ENCODE data around the gene PLXNA4.

Gene PLXNA4

DNA sequence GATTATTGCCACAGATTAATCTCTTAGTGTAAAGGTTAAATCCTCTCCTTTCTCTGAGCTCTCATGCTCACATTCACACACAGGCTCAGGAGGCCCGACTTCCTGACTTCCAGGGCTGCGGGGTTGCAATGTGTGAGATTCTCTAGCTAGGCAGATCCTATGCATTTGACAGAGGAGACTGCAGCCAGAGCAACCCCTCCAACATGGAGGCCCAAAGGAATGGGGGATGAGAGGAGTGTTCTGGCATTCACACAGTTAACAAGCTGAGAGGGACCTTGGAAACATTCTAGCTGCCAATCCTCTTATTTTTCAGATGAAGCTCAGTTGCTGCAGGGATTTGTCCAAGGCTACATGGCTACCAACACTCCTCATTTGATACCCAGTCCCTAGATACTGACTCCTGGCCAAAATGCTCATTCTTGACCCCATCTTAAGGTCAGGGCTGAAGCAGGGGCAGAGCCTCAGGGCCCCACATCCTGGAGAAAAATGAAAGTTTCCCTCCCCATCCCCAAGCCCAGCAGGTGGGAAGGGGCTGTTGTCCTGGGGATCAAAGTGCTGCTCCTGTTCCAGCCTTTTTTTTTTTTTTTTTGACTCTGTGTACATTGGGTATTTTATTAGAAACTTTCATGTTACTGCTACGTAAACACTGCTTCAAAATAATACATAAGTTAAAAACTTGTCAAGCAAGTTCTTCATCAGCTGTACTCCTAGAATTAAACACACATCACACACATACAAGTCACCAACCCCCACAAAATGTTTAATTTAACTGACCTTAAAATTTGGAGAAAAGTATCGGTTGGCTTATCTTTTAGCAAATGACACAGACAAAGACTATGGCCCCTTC lies 325.6 kb downstream of the PLXNA4 start:
- no peak for DNase-seq

DNA sequence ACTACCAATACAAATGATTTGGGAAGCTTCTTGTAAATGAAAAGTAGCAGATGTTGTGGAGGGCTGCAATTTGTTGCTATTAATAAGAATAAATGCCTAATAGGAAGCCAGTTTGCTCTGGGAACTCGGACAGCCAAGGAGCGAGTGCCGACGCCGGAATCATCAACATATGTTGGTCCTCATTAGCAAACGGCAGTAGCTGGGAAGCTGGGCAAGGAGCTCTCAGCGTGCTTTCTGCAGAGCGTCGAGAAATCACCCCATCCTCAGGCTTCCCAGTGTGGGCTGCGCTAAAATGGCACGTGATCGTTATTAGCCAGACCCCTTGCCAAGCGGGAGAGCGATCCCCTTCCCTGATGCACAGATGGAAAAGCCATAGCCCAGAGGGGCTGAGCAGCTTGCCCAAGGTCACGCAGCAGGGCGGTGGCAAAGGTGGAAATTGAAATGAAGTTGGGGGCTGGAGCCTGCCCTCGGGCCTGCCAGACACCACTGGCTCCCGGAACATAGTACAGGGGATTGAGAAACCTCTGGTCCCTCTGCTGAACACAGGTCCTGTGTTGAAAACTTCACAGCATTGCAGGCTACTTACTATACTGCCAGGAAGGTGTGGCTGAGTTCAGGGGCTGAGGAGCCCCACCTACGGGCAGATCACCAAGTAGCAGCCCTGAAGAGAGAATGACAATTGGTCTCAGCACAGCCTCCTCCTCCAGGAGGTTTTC lies 326.9 kb downstream of the PLXNA4 start:
- DNase-seq, result no peak

DNA sequence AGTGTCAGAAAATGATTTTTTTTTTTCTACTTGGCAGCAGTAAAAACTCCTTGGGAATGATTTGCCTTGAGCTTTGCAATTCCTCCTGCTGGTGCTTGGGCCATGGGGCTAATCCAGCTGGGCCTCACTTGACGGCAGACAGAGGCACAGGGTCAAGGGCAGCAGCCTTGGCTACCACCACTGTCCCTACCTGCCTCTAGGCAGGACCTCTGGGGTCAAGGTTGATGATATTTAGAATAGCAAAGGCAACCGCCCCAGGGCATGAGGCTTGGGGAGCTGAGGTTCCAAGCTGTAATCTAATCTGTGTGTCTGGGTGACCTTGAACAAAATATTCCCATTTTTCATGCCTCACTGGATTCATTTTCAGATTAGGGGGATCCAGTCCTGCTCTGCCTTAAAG lies 327.4 kb downstream of the PLXNA4 start:
- DNase-seq, result no peak

DNA sequence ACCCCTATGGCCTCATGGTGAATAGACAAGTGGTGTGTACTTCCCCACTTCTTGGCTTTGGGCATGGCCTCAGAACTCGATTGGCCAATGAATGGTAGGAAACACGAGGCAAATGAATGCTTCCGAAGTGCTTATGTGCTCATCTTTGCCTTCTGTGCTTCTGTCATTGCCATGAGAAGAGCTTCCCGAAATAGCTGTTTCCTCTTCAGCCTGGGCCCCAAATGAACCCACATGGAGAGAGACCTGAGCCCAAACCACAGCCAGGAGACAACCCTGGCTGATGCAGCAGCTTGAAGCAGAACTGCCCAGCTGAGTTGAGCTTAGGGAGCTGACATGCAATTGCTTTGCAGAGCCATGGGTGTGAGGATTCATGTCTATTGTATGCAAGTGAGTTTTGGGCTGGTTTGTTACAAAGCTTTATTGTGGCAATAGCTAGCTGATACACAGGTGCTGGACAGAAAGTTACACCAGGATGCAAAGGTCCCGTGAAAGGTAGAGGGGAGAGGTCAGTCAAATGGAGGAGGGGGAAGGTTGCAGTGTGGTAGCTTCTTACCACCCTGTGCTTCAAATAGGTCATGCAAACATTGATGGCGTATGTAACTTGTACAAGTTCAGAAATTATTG lies 328.2 kb downstream of the PLXNA4 start:
- DNase-seq, result no peak

DNA sequence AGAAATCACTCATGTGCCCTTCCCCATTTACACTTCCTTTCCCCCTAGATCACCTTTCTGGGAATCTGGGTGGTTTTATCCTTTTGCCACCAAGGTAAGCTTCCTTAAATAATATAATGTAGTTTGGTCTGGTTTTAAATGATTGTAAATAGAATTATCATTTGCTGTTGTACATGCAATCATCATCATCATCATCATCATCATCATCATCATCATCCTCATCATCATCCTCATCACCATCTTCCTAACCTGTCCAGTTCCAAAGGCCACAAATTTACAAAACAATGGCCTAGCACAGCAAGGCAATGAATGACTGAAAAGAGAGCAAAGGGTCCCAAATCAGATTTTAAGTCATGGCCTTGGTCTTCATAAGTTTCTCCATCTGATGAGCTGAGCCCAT lies 329.7 kb downstream of the PLXNA4 start:
- no peak for DNase-seq

DNA sequence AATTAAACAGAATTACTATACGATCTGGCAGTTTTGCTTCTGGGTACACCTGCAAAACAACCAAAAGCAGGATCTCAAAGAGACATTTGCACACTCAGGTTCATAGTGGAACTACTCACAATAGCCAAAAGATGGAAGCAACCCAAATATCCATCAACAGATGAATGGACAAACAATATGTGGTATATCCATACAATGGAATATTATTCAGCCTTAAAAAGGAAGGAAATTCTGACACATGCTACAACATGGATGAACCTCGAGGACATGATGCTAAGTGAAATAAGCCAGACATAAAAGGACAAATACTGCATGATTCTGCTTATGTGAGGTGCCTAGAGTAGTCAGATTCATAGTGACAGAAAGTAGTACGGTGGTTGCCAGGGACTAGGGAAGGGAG lies 330.7 kb downstream of the PLXNA4 start:
- no peak for DNase-seq

DNA sequence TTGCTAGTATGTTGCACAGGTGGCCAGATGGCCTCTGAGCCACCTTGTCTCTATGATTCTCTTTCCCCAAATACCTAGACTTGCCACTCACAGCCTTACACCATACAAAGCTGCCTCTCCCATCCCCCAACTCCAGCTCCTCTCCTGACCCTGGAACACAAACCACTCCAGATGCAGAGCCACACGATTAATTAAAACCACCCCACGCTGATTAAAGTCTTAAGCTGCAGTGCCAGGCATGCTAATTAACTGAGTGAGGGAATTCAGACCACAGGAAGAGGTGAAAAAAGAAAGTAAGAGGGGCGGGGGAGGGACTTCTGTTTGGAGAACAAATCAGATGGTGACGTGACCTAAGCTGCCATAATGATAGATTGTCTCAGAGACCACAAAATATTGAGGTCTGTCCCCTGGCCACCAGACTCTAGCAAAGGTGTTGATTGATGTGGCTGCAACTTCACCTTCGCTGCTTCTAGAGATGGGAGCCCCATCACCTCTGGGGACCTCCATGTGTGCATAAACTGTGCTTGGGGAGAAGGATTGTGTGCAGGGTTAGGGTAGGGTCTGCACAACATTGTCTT lies 331.3 kb downstream of the PLXNA4 start:
- no peak for DNase-seq

DNA sequence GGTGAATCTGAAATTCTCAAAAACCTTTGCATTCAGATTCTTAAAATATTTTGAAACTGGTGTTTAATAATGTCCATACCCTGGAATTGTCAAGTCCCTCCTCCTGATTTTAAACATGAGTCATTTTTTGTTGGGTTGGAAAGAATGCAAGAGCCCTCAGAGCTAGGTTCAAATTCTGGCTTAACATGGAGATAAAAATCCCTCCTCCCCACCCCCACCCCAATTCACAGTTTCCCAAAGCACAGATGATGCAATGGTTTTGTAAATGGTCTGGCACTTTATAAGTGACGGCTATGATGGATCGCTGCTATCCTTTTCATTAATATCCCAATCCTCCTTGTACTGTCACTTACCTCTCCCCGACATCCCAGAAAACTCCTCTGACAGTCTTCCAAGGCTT lies 332.8 kb downstream of the PLXNA4 start:
- DNase-seq, result no peak

DNA sequence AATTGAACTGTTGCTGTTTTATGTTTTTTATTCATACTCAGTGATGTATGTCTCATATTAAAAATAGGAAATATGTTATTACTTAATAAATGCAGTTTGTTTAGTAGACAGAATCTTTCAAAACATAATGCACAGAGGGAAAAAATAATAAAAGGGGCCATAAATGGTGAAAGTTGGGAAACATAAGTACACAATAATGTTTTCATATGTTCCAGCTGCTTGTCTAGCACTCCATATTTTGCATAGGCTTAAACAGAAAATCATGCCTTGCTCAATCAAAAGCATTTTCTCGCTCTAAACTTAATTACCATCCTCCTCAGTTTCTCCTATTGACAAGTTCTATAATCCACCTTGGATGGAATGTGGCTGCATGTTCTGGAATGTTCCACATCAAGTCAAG lies 333.2 kb downstream of the PLXNA4 start:
- no peak for DNase-seq

DNA sequence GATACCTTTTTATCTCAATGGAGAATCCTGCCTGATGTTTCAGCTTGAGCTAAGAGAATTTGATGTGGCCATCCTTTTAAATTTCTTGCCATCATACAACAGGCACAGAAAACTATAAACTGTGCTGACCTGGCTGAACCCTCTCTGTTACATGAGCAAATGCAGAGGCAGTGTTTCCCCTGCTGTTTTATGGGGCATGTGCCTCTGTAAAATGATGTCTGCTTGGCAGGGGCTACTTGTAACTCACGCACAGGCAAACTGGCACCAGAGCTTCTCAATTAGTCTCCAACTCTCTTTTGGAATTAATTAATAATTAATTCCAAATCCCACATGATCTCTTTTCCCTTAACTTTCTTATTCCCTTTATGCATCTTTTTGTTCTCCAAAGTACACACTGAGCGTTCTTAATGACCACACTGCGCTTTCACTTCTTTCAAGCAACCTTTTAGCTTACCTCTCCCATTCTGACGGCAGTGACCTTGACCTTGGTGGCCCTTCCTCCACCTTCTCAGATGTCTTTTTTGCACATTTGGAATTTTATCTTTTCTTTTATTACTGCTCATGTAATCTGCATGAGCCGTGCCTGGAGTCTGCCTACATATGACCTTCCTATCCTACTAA lies 334.0 kb downstream of the PLXNA4 start:
- DNase-seq, result no peak

DNA sequence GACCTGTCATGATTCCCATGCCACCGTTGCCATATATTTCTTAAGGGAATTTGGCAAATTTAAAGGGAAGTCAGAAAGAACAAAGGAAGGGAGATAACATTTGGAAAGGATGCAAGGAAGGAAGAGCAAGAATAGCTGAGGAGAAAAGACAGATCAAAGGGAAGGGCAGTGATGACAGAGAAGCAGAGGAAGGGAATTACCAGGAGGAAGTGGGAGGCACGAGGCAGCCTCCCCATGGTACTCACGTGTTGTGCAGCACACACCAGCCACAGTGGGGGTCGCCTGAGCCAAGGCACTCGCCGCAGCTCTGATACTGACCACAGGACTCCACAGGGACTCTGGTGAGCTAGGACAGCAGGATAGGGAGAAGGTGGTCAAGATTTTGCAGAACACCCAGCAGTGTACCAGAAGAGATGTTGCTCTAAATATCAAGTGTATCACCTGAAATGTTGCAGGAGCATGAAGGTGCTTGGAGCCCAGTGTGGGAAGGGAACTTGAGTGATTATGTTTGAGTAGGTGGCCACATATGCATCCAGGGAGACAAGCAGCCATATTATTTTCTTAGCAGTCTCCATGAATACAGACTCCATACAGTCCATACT lies 335.3 kb downstream of the PLXNA4 start:
- no peak for DNase-seq

DNA sequence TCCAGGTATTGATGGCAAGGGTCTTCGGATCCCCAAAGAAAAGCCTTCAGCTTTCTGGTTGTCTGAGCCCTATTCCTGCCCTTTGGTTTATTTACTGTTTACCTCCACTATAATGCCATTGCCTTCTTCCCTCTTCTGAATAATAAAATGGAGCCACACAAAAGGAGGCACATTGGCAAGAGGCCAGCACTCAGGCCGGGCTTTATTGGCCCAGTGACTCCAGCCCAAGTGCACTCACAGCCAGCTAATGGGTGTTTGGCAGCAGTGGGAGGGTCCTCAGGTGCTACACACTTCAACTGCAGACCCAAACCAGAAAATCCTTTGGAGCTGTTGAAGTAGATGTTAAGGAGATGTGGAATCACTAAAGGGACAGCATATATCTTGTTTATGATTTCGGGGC lies 336.0 kb downstream of the PLXNA4 start:
- no peak for DNase-seq

DNA sequence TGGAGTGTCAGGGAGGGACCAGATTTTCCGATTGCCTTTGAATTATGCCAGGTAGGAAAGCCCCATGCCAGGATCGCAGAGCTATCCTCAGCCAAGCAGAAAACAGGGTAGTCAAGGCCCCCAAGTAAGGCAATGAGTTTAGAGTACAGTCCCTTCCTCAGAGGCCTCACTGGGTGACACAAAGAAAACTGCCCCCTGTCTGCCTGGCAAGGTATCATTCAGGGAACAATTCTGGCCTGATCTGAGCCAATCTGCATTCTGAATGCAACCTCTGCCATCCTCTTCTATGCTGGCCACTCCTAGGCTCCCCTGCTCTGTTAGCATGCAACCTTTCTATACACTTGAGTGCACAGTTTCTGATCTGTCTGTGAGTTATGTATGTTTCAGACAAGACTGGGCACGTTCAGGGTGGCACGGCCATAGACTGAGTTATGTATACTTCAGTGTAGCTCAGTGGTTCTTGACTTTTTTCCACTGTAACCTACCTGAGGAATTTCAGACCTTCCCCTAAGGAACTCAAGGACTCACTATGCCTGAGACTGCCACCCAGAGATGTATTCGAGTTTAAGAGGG lies 336.8 kb downstream of the PLXNA4 start:
- DNase-seq, result no peak

DNA sequence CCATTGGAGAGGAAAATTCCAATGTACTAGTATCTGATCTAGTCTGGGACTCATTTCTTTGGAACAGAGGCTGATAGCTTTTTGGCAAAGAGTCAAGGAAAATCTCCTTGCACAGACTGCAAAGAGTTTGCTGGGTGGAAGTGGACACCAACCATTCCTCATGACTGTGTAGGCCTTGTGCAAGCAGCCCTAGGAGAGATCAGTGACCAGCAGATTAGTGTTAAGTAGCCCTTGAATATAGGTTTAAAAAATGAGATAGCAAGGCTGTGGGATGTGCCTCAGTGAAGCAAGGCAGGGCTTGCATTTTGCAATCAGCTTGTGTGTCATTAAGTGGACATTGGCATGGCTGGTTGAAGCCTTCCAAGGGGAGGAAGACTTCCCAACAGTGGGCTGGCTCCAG lies 341.6 kb downstream of the PLXNA4 start:
- no peak for DNase-seq

DNA sequence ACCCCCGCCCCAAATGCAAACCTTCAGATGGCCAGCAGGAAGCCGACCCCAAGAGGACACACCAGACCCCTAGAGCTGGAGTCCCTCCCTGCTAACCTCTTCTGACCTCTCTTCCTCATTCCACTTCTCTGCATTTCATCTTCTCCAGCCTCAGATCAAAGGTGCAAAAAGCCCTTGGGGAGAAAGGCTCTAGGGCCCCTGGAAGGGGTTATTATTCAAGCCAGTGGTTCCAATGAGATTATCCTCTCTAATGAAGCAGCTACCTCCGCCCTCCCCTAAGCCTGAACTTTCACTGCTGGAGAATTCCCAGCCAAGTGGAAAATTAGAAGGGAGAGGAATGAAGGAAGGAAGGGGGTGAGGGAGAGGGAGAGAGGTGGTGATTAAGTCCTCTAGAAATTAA lies 343.9 kb downstream of the PLXNA4 start:
- no peak for DNase-seq

DNA sequence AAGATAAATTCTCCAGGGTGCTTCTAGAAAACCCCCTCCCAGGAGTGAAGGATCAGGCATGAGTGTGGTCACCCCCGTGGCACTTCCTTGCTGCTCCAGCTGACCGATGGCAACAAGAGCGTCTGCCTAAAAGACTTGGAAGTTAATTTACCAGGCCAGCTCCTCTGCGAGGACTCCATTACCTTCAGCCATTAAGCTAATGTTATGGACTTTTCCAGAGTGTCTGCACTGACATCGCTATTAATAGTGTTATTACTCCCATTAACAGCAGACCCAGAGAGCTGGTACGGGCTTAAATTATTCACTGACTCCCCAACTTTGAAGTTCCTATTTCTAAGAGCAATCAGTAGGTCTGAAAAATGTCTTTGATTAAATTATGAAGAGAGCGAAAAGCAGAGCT lies 345.8 kb downstream of the PLXNA4 start:
- DNase-seq, result no peak

DNA sequence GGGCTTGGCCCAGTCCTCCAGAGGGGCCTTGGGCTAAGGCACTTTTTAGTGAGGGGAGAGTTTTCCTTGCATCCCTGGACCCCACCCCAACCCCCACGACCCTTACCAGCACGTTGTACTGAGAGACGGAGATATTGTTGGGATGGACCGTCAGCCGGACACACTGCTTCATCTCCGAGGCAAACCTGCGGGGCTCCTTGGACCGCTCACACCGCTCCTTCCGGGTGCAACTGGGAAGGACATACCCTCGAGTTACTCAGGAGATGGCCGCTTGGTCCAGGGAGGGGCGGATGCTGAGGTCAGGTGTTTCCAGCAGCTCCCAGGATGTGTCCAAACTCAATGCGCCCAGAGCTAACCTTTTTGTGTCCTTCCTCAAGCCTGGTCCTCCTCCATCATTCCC lies 348.0 kb downstream of the PLXNA4 start:
- no peak for DNase-seq

DNA sequence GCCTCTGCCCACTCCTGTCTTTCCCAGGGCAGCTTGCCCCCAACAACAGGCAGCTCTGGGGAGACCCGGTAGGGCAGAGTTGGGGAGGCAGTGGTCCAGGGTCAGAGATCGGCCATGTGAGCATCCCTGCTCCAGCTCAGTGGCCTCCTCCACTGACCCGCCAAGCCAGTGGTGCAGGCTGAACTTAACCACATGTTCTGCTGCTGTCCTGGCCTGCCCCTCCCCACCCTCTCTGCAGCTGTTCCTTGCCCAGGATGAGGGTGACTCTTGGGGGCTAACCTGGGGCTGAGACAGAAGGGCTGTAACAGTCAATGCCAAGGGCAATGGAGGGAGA lies 349.3 kb downstream of the PLXNA4 start:
- DNase-seq, result no peak

DNA sequence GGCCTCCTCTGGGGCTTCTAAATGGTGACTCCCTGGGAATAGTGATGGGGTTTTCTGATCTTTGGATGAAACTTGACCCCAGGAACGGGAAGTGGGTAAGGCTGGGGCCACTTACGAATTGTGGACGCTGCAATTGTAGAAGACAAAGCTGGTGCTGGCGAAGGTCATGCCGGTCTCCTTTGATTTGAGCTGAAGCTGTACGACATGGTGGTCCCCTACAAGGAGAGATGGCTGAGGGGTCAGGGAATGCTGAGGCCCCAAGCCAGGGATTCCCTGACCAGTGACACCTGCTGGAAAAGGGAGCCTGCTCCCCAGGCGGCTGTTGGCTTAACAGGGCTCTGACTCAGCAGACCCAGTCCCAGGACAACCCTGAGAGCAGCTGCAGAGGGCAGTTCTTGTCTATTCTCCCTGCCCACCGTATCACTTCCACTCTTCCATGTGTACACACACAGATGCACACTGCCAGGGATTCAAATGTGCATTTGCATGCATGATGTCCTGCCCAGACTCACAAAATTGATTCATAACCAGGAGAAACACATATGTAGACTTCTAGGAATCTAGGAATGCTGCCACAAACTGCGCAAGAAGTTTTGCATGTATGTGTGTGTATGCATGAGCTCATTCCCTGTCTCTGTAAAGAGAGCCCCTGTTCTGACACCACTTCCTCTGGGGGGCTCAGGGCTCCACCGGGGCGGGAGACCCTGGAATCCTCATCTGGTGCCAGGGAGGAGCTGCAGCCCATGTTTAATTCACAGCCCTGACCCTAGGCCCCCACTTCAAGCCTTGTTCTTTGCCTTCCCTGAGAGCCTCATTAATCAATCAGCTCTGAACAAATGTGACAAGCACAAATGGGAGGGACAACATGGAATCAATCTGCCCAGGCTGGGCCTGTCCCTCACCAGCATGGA lies 350.0 kb downstream of the PLXNA4 start:
- no peak for DNase-seq

DNA sequence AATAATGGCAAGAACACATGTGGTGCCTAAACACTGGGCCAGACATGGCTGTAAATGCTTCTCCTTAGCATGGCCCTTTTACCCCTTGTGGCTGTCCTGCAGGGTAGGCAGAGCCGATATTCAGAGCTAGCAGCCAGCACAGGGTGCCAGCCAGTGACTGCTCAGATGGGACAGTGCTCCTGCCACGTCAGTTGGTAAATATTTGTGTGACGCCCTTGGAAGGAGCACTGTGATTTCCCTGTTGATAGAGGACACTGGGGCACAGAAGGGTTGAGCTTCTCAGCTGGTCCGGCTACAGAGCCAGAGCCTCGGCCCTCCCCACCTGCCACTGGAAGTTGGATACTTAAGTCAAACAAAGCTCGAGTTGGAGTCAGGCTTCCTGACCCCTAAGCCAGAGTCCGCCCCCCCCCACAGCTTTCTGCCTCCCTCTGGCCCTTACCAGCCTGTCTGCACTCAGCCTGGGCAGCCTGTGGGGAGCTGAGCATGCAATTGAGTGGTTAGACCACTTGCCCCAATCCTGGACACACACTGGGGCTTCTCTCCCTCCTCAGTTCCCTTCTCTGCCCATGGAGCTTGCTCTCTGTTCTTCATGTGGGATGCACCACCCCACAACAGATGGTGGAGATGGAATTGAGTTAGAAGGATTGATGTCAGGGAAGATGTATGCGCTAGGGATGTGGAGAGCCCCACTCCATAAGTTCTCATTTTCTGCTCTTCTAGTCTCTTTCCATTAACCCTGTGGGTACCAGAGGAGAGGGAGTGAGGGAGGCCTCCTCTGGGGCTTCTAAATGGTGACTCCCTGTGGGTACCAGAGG lies 350.8 kb downstream of the PLXNA4 start:
- no peak for DNase-seq

DNA sequence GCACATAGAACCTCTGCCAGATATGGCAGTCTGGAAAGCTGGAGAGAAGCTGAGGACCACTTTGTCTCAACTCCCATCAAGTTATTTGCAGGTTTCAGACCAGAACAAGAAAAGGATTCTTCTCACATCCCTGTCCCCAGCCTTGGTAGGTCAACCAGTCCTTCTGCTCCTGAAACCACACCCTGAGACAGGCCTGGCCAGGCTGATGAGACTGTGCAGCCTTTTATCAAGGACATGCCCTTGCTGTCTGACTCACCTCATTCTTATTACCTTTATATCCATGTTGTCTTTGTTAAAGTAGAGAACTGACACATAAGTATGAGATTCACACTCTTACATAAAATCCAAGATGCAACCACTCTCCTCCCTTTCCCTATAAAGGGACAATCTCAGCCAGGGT lies 354.9 kb downstream of the PLXNA4 start:
- DNase-seq, result no peak
